ENCODE measurements around the gene TTLL13. TPM values are rescaled to one million over a fixed set of nuclear protein-coding genes. Genes with fewer than 3 reads are reported as not detected.

TTLL13 gene
- total RNA-seq, 1 experiment from 2014 or later, result 0.39 TPM

GRCh38 chr15:90264671-90265070, 15.3 kb downstream of the TTLL13 start:
- no peak for ATAC-seq
- Histone ChIP-seq H3K9me3 (ENCODE audit: control insufficient read depth, insufficient read depth, low read depth, low read length) (no peaks in the 10 kb centered on the region), H3K4me3 (ENCODE audit: low read depth in 2 of 2, low read length in 2 of 2) (peak overlapping the region; percentile 78 to 81), H3K36me3 (ENCODE audit: control insufficient read depth, insufficient read depth, low read length) (peaks cover 5% of the 10 kb centered on the region), H3K27ac (ENCODE audit: low read length) (peak overlapping the region; percentile 91), H3K27me3 (ENCODE audit: control insufficient read depth, insufficient read depth, low read length) (no peaks in the 10 kb centered on the region), H3K4me1 (ENCODE audit: control insufficient read depth, insufficient read depth, low read length) (peaks cover 26% of the 10 kb centered on the region)
- in situ Hi-C loops (cut with HindIII; ENCODE audit: low pct_unique_long_range_greater_than_20kb, low sequenced_read_pairs) (no loop called here), intact Hi-C loops (cut with micrococcal nuclease; ENCODE audit: unreplicated experiment) (no loop called here)
- ChIA-PET POLR2A (no interaction called here), CTCF (no interaction called here)
- BruUV-seq (replicated peaks), result no TSS peak
- peak; percentile 17 for DNase-seq (ENCODE audit: low read depth, low spot score)
- TF ChIP-seq REST (IDR thresholded peaks at IDR 0.05; ENCODE audit: insufficient read depth in 1 of 2, low read depth in 2 of 2, low read length in 1 of 2) (no peak), SIN3A (IDR thresholded peaks at IDR 0.05; ENCODE audit: borderline replicate concordance, insufficient read depth, low read depth, low read length) (no peak), CTCF (IDR thresholded peaks at IDR 0.05) (no peak), TCF7L2 (IDR thresholded peaks at IDR 0.05; ENCODE audit: low read depth, low read length) (no peak), POLR2AphosphoS5 (IDR thresholded peaks at IDR 0.05; ENCODE audit: low read depth, low read length) (no peak)

DNA sequence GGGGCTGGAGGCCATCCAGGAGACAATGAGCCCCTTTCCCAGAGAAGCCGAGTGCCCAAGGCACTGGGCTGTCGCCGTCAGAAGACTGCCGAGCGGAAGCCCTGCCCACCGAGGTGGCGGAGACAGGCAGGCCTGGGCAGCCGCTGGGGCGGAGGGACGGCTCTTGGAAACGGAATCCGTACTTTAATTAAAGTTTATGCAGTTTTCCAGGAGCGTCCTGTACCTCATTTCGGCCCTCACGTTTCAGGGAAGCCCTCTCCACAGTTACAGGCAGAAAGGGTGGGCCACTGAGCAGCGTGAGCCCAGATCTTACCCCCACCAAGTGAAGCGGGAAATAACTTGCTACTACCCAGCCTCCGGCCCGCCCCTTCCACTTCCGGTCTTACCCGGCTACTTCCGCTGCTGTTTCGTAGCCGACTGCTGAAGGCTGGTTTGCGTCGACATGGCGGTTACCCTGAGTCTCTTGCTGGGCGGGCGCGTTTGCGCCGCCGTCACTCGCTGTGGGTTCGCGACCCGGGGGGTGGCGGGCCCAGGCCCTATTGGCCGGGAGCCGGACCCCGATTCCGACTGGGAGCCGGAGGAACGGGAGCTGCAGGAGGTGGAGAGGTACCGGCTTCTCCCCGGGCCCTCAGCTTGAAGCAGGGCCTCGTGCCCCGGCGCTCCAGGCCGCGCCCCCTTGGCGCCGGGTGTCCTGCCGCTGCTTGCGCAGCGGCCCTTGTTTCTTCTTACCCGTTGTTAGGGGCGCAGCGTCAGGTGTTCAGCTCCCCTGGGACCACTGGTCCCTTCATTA, 16.1 kb downstream of the TTLL13 start, which contains the start of gene NGRN:
Gene NGRN, plus strand, starts transcription at position 402 of the 790 bp plus-strand sequence. Its CDS starts 41 bp downstream, at position 443.
- TF ChIP-seq TCF7L2 (IDR thresholded peaks at IDR 0.05; ENCODE audit: low read depth, low read length) (peak; percentile 53), REST (IDR thresholded peaks at IDR 0.05; ENCODE audit: insufficient read depth in 1 of 2, low read depth in 2 of 2, low read length in 1 of 2) (peak in 1 of 2 experiments; percentile 17; a peak in 1 of 4 replicates), CTCF (IDR thresholded peaks at IDR 0.05) (no peak), SIN3A (IDR thresholded peaks at IDR 0.05; ENCODE audit: borderline replicate concordance, insufficient read depth, low read depth, low read length) (peak; percentile 94; the same call in 1 of the 2 replicates), POLR2AphosphoS5 (IDR thresholded peaks at IDR 0.05; ENCODE audit: low read depth, low read length) (peak; percentile 99)
- ATAC-seq, result peak; percentile 97
- peak within 1 kb of the TSS; percentile 91 for H3K27ac ChIP-seq (ENCODE audit: low read length)
- intact Hi-C loops (cut with micrococcal nuclease; ENCODE audit: unreplicated experiment), result no loop called here
- POLR2A ChIA-PET, result interaction anchor here (0.6 to 1.2 kb wide), 4 partner anchors 27 to 1022 kb away, joined by 4 to 10 read pairs (median 5); partner anchors contain the start of genes CIB1 and FANCI
- no TSS peak for BruUV-seq (replicated peaks)
- H3K27me3 ChIP-seq (ENCODE audit: control insufficient read depth, insufficient read depth, low read length), result no peaks in the 10 kb centered on the region
- peak within 1 kb of the TSS; percentile 78 to 81 for H3K4me3 ChIP-seq (ENCODE audit: low read depth in 2 of 2, low read length in 2 of 2)
- H3K36me3 ChIP-seq (ENCODE audit: control insufficient read depth, insufficient read depth, low read length), result peaks cover 10% of the 10 kb centered on the region
- in situ Hi-C loops (cut with HindIII; ENCODE audit: low pct_unique_long_range_greater_than_20kb, low sequenced_read_pairs), result no loop called here
- H3K4me1 ChIP-seq (ENCODE audit: control insufficient read depth, insufficient read depth, low read length), result peaks cover 26% of the 10 kb centered on the region
- no peaks in the 10 kb centered on the region for H3K9me3 ChIP-seq (ENCODE audit: control insufficient read depth, insufficient read depth, low read depth, low read length)
- CTCF ChIA-PET, result no interaction called here
- DNase-seq (ENCODE audit: low read depth, low spot score), result peak; percentile 75
